ENCODE results near the gene MSL3B.

GRCh38 chr2:233848276-233848675 lies 19.9 kb downstream of the MSL3B start:
- TF ChIP-seq, protein P1, sequence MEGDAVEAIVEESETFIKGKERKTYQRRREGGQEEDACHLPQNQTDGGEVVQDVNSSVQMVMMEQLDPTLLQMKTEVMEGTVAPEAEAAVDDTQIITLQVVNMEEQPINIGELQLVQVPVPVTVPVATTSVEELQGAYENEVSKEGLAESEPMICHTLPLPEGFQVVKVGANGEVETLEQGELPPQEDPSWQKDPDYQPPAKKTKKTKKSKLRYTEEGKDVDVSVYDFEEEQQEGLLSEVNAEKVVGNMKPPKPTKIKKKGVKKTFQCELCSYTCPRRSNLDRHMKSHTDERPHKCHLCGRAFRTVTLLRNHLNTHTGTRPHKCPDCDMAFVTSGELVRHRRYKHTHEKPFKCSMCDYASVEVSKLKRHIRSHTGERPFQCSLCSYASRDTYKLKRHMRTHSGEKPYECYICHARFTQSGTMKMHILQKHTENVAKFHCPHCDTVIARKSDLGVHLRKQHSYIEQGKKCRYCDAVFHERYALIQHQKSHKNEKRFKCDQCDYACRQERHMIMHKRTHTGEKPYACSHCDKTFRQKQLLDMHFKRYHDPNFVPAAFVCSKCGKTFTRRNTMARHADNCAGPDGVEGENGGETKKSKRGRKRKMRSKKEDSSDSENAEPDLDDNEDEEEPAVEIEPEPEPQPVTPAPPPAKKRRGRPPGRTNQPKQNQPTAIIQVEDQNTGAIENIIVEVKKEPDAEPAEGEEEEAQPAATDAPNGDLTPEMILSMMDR (conservative IDR thresholded peaks at IDR 0.05; ENCODE audit: low read depth, low read length), result no peak
- TF ChIP-seq EZH2 (IDR thresholded peaks at IDR 0.05; ENCODE audit: borderline replicate concordance, low read depth, low read length, poor library complexity, severe bottlenecking), result no peak
